IMR-90 (cell line): ENCODE results near the gene GLUD1. TPM values are rescaled to one million over a fixed set of nuclear protein-coding genes. Genes with fewer than 3 reads are reported as not detected.

Source experiments
- ATAC-seq: fragments of 200-7000 bp; cut with Tn5 transposase; 2 replicates; pipeline ENCODE4 v1.9.1; 2020; ENCODE audit warnings: low read depth, mild to moderate bottlenecking, moderate library complexity
- BruUV-seq: library from RNA; stranded (reverse); fragments of 400-500 nt; replicated peaks from 2 replicates; lab custom pipeline; 2021; lab: Mats Ljungman, UMichigan
- CTCF ChIA-PET: fragments of 300-600 bp; formaldehyde crosslinking; extraction: SDS; loops from one replicate; lab custom pipeline; 2021; ENCODE audit warnings: antibody characterized with exemption; lab: Yijun Ruan, JAX
- POLR2A ChIA-PET: fragments of 300-600 bp; sonication (Branson Sonifier 250); formaldehyde crosslinking; loops from one replicate; lab custom pipeline; 2022; ENCODE audit warnings: antibody characterized with exemption; ENCODE audit not compliant: unreplicated experiment; lab: Charles Lee
- DNase-seq: peaks from one replicate; pipeline ENCODE4 v3.0.0; 2013
- H2AFZ ChIP-seq: replicated peaks from 2 replicates; pipeline ENCODE3; 2013; ENCODE audit warnings: low read length, mild to moderate bottlenecking; ENCODE audit not compliant: poor library complexity
- H2AK5ac ChIP-seq: 2 replicates; pipeline ENCODE4 v1.6.1; 2013; ENCODE audit warnings: low read depth, low read length, inconsistent platforms
- H2AK9ac ChIP-seq: replicated peaks from 2 replicates; pipeline ENCODE3; 2013; ENCODE audit warnings: mild to moderate bottlenecking, low read depth, low read length, moderate library complexity; ENCODE audit not compliant: poor library complexity
- H2BK120ac ChIP-seq: 2 replicates; pipeline ENCODE4 v1.6.1; 2013; ENCODE audit warnings: low read depth, low read length, inconsistent platforms
- H2BK15ac ChIP-seq: 3 replicates; pipeline ENCODE4 v1.6.1; 2013; ENCODE audit warnings: low read depth, low read length, inconsistent platforms
- H2BK20ac ChIP-seq: 2 replicates; pipeline ENCODE4 v1.6.1; 2013; ENCODE audit warnings: low read depth, mild to moderate bottlenecking, inconsistent platforms, low read length, moderate library complexity
- H2BK5ac ChIP-seq: 2 replicates; pipeline ENCODE4 v1.6.1; 2013; ENCODE audit warnings: mild to moderate bottlenecking, low read depth, low read length, inconsistent platforms; ENCODE audit not compliant: poor library complexity, severe bottlenecking
- H3K14ac ChIP-seq: replicated peaks from 2 replicates; pipeline ENCODE4 v1.6.1; 2013; ENCODE audit warnings: low read depth, low read length, inconsistent platforms
- H3K18ac ChIP-seq: 2 replicates; pipeline ENCODE4 v1.6.1; 2013; ENCODE audit warnings: low read depth, low read length, control low read depth
- H3K23ac ChIP-seq: 2 replicates; pipeline ENCODE4 v1.6.1; 2013; ENCODE audit warnings: low read depth, low read length, inconsistent platforms
- H3K27ac ChIP-seq: 2 replicates; pipeline ENCODE4 v1.5.1; 2013; ENCODE audit warnings: mild to moderate bottlenecking, control low read depth, low read length; ENCODE audit not compliant: insufficient read depth
- H3K27me3 ChIP-seq: 2 replicates; pipeline ENCODE4 v1.6.1; 2013; ENCODE audit warnings: low read length; ENCODE audit not compliant: control insufficient read depth, insufficient read depth
- H3K36me3 ChIP-seq: 2 replicates; pipeline ENCODE4 v1.6.1; 2013; ENCODE audit warnings: low read length, mixed read lengths; ENCODE audit not compliant: control insufficient read depth, insufficient read depth
- H3K4ac ChIP-seq: 2 replicates; pipeline ENCODE4 v1.6.1; 2013; ENCODE audit warnings: low read depth, low read length, inconsistent platforms
- H3K4me1 ChIP-seq: 2 replicates; pipeline ENCODE4 v1.6.1; 2013; ENCODE audit warnings: low read length, mixed read lengths; ENCODE audit not compliant: control insufficient read depth, insufficient read depth
- H3K4me2 ChIP-seq: 2 replicates; pipeline ENCODE4 v1.6.1; 2013; ENCODE audit warnings: low read depth, mild to moderate bottlenecking, control low read depth, low read length, moderate library complexity
- H3K4me3 ChIP-seq: 2 replicates; pipeline ENCODE4 v1.5.1; 2013; ENCODE audit warnings: low read depth, mild to moderate bottlenecking, control low read depth, low read length, moderate library complexity; ENCODE audit not compliant: insufficient read depth
- H3K56ac ChIP-seq: 2 replicates; pipeline ENCODE4 v1.6.1; 2013; ENCODE audit warnings: low read length, inconsistent platforms; ENCODE audit not compliant: insufficient read depth; ENCODE audit errors: extremely low read depth
- H3K79me1 ChIP-seq, 2 experiments: 2 replicates each; pipeline ENCODE4 v1.6.1; 2013; ENCODE audit warnings: low read length in 2 of 2, inconsistent platforms in 1 of 2, low read depth in 1 of 2
- H3K9ac ChIP-seq: 2 replicates; pipeline ENCODE4 v1.6.1; 2013; ENCODE audit warnings: low read depth, low read length, control low read depth
- H3K9me1 ChIP-seq: 2 replicates; pipeline ENCODE4 v1.6.1; 2013; ENCODE audit warnings: low read length, inconsistent platforms; ENCODE audit not compliant: insufficient read depth
- H3K9me3 ChIP-seq: 2 replicates; pipeline ENCODE4 v1.6.1; 2013; ENCODE audit warnings: low read length; ENCODE audit not compliant: control insufficient read depth, insufficient read depth
- H4K20me1 ChIP-seq: 2 replicates; pipeline ENCODE4 v1.6.1; 2013; ENCODE audit warnings: low read length, inconsistent platforms; ENCODE audit not compliant: insufficient read depth
- H4K5ac ChIP-seq: 2 replicates; pipeline ENCODE4 v1.6.1; 2013; ENCODE audit warnings: mild to moderate bottlenecking, low read depth, low read length, control low read depth
- H4K8ac ChIP-seq, 2 experiments: 2 replicates each; pipeline ENCODE4 v1.6.1; 2013; ENCODE audit warnings: low read depth in 2 of 2, low read length in 2 of 2, control low read depth in 1 of 2, inconsistent platforms in 1 of 2
- H4K91ac ChIP-seq: 2 replicates; pipeline ENCODE4 v1.6.1; 2013; ENCODE audit warnings: low read depth, low read length, inconsistent platforms; ENCODE audit not compliant: insufficient read depth
- BHLHE40 ChIP-seq: fragments of 150-350 bp; IDR thresholded peaks from 2 replicates; pipeline ENCODE4 v1.6.1; 2016; ENCODE audit warnings: mild to moderate bottlenecking, low read depth, low read length
- CEBPB ChIP-seq: IDR thresholded peaks from 2 replicates; pipeline ENCODE4 v1.6.1; 2012; ENCODE audit warnings: low read depth, low read length, improper control_type of control experiment
- CHD1 ChIP-seq: IDR thresholded peaks from 2 replicates; pipeline ENCODE4 v1.6.1; 2012; ENCODE audit warnings: low read depth, low read length, improper control_type of control experiment
- ELK1 ChIP-seq: fragments of 150-350 bp; IDR thresholded peaks from 2 replicates; pipeline ENCODE4 v1.6.1; 2016; ENCODE audit warnings: low read depth, mild to moderate bottlenecking, low read length, moderate library complexity, borderline replicate concordance
- FOS ChIP-seq: fragments of 150-350 bp; IDR thresholded peaks from 2 replicates; pipeline ENCODE4 v1.6.1; 2016; ENCODE audit warnings: low read depth, low read length
- MAZ ChIP-seq: IDR thresholded peaks from 2 replicates; pipeline ENCODE4 v1.6.1; 2012; ENCODE audit warnings: low read depth, mild to moderate bottlenecking, low read length, improper control_type of control experiment, moderate library complexity, borderline replicate concordance
- MXI1 ChIP-seq: IDR thresholded peaks from 2 replicates; pipeline ENCODE4 v1.6.1; 2012; ENCODE audit warnings: low read depth, mild to moderate bottlenecking, low read length, moderate library complexity, borderline replicate concordance
- NFE2L2 ChIP-seq: fragments of 150-350 bp; IDR thresholded peaks from 2 replicates; pipeline ENCODE4 v1.6.1; 2016; ENCODE audit warnings: low read depth, mild to moderate bottlenecking, low read length
- POLR2A ChIP-seq: IDR thresholded peaks from 2 replicates; pipeline ENCODE4 v1.6.1; 2012; ENCODE audit warnings: mild to moderate bottlenecking, low read depth, low read length
- RAD21 ChIP-seq: IDR thresholded peaks from 2 replicates; pipeline ENCODE4 v1.6.1; 2012; ENCODE audit warnings: low read length, improper control_type of control experiment
- RCOR1 ChIP-seq: IDR thresholded peaks from 2 replicates; pipeline ENCODE4 v1.6.1; 2012; ENCODE audit warnings: mild to moderate bottlenecking, low read length, improper control_type of control experiment; ENCODE audit not compliant: insufficient replicate concordance
- RFX5 ChIP-seq: IDR thresholded peaks from 2 replicates; pipeline ENCODE4 v1.8.0; 2012; ENCODE audit warnings: low read depth, mild to moderate bottlenecking, low read length, moderate library complexity
- SMC3 ChIP-seq: fragments of 150-350 bp; IDR thresholded peaks from 2 replicates; pipeline ENCODE4 v1.6.1; 2016; ENCODE audit warnings: low read depth, mild to moderate bottlenecking, antibody characterized with exemption, low read length, moderate library complexity
- WGBS, 2 experiments: methylation state at CpG; one replicate each; pipeline versions ENCODE4 v1.1.5 to v1.1.7; 2013; ENCODE audit warnings: missing lambda C conversion rate in 2 of 2; ENCODE audit not compliant: insufficient read length in 1 of 2; ENCODE audit errors: extremely low coverage in 2 of 2; 5-methylcytosine and 5-hydroxymethylcytosine counted together
- dilution Hi-C: fragments of 300-500 bp; cut with HindIII; formaldehyde crosslinking; loops from one replicate; pipeline ENCODE4 v1.14.3; 2018; ENCODE audit warnings: low sequenced_read_pairs; ENCODE audit not compliant: unreplicated experiment
- in situ Hi-C: fragments of 300-500 bp; cut with MboI; formaldehyde crosslinking; loops from 3 replicates; pipeline ENCODE4 v1.14.3; 2019; ENCODE audit warnings: low sequenced_read_pairs, inconsistent platforms, mixed read lengths
- intact Hi-C: fragments of 100-400 bp; cut with micrococcal nuclease; formaldehyde crosslinking; loops from 2 replicates; pipeline ENCODE4 v1.10.0; 2022
- polyA plus RNA-seq, 3 experiments: library from polyadenylated mRNA; depleted of rRNA; stranded (reverse); fragments of >200 nt; gene quantifications; 2 replicates each; pipeline ENCODE4 v1.2.3, GENCODE V29; 2012; ENCODE audit warnings: low replicate concordance in 1 of 3
- total RNA-seq: library from RNA; depleted of rRNA; stranded (reverse); fragments of >200 nt; gene quantifications from 2 replicates; pipeline ENCODE4 v1.2.3, GENCODE V29; 2012
- TF ChIP-seq, protein P1 (sequence below): conservative IDR thresholded peaks from 2 replicates; pipeline ENCODE4 v1.5.1; 2012; ENCODE audit warnings: mild to moderate bottlenecking, low read depth, low read length, improper control_type of control experiment

GLUD1 gene
- total and polyA plus RNA-seq, 2 of the 4 experiments (the other 2 are of a cell fraction) = 64.8 to 210 TPM

DNA sequence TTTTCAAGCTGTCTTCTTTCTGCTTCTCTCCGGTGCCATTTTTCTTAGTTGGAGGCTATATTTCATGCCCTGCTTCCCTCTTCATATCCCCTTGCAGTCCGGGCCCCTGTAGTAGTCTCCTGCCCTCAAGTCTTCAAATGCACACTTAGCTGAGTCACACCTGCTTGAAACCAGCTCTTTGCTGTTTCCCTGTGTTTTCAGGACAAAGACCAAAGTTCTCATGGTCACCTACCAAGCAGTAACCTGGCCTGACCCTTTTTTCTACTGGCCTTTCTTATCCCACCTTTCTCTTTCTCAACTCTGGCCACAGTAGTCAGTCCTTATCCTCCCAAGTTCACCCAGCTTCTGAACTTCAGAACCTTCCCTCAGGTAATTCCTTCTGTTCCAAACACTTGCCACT is 28.5 kb downstream of the GLUD1 start:
- CTCF ChIA-PET = no interaction called here
- Histone ChIP-seq H2AK9ac (no peak overlapping the region), H3K4me1 (no peaks in the 10 kb centered on the region), H2BK5ac (no peak overlapping the region), H2AK5ac (no peak overlapping the region), H3K4me3 (no peak overlapping the region), H3K36me3 (peaks cover 39% of the 10 kb centered on the region), H3K9me1 (no peaks in the 10 kb centered on the region), H3K23ac (no peak overlapping the region), H3K27ac (no peak overlapping the region), H4K20me1 (no peaks in the 10 kb centered on the region), H4K5ac (no peak overlapping the region), H3K4ac (no peak overlapping the region), H3K14ac (no peak overlapping the region), H3K4me2 (no peak overlapping the region), H4K91ac (no peak overlapping the region), H2BK15ac (no peak overlapping the region), H3K79me1 (peaks cover 3 to 4% of the 10 kb centered on the region in 2 experiments; a peak in 1 of 4 replicates), H3K56ac (no peak overlapping the region), H2BK20ac (no peak overlapping the region), H3K27me3 (no peaks in the 10 kb centered on the region), H2BK120ac (no peak overlapping the region), H3K9ac (no peak overlapping the region), H3K18ac (no peak overlapping the region), H3K9me3 (no peaks in the 10 kb centered on the region), H2AFZ (no peak overlapping the region), H4K8ac (no peak overlapping the region)
- DNase-seq = no peak
- BruUV-seq = no TSS peak
- in situ Hi-C loops (no loop called here), dilution Hi-C loops (no loop called here), intact Hi-C loops (no loop called here)
- ATAC-seq = no peak
- POLR2A ChIA-PET = interaction anchor here (0.6 kb wide), 1 partner anchor 133 kb away, joined by 10 read pairs; no protein-coding TSS in a partner anchor
- TF ChIP-seq BHLHE40 (no peak), RCOR1 (no peak), CEBPB (no peak), CHD1 (no peak), RAD21 (no peak), POLR2A (no peak), NFE2L2 (no peak), ELK1 (no peak), MXI1 (no peak), RFX5 (no peak), MAZ (no peak), FOS (no peak), SMC3 (no peak)
- TF ChIP-seq, protein P1, sequence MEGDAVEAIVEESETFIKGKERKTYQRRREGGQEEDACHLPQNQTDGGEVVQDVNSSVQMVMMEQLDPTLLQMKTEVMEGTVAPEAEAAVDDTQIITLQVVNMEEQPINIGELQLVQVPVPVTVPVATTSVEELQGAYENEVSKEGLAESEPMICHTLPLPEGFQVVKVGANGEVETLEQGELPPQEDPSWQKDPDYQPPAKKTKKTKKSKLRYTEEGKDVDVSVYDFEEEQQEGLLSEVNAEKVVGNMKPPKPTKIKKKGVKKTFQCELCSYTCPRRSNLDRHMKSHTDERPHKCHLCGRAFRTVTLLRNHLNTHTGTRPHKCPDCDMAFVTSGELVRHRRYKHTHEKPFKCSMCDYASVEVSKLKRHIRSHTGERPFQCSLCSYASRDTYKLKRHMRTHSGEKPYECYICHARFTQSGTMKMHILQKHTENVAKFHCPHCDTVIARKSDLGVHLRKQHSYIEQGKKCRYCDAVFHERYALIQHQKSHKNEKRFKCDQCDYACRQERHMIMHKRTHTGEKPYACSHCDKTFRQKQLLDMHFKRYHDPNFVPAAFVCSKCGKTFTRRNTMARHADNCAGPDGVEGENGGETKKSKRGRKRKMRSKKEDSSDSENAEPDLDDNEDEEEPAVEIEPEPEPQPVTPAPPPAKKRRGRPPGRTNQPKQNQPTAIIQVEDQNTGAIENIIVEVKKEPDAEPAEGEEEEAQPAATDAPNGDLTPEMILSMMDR = no peak
- 100% methylated on average over 1 of the region's 2 CpGs; no CpG with 5 or more reads in 1 of the 2 experiments for WGBS, 2 experiments
